HepG2 (cell line): ENCODE measurements around the gene PDZD7.

Experiments used
- BCL6 ChIP-seq: IDR thresholded peaks from 2 replicates; pipeline ENCODE4 v1.6.1; 2016; ENCODE audit warnings: missing genetic modification reagents, missing compliant biosample characterization
- CTCF ChIP-seq: sonication (generic); formaldehyde crosslinking; IDR thresholded peaks from 2 replicates; pipeline ENCODE4 v1.5.0; 2020; ENCODE audit warnings: mild to moderate bottlenecking, missing genetic modification reagents, moderate library complexity
- FOXO4 ChIP-seq: sonication (generic); formaldehyde crosslinking; conservative IDR thresholded peaks from 2 replicates; pipeline ENCODE4 v1.8.1; 2023; ENCODE audit warnings: missing genetic modification reagents
- KMT2A ChIP-seq: sonication (generic); formaldehyde crosslinking; IDR thresholded peaks from 2 replicates; pipeline ENCODE4 v1.4.0; 2020; ENCODE audit warnings: missing genetic modification reagents
- MAX ChIP-seq: IDR thresholded peaks from 2 replicates; pipeline ENCODE4 v1.6.1; 2012; ENCODE audit warnings: inconsistent platforms
- NR3C1 ChIP-seq: sonication (generic); formaldehyde crosslinking; IDR thresholded peaks from 2 replicates; pipeline ENCODE4 v1.4.0; 2020; ENCODE audit warnings: missing genetic modification reagents
- PCBP2 ChIP-seq: fragments of 200-400 bp; formaldehyde crosslinking; optimal IDR thresholded peaks from 2 replicates; pipeline ENCODE3; 2018; ENCODE audit warnings: low read length, low read depth; ENCODE audit not compliant: poor library complexity, severe bottlenecking
- TARDBP ChIP-seq: sonication (generic); formaldehyde crosslinking; IDR thresholded peaks from 2 replicates; pipeline ENCODE4 v1.8.0; 2022; ENCODE audit warnings: mild to moderate bottlenecking, missing genetic modification reagents
- TCF7 ChIP-seq: sonication (generic); IDR thresholded peaks from 2 replicates; pipeline ENCODE4 v1.6.1; 2016; ENCODE audit warnings: antibody characterized with exemption, low read depth
- ZKSCAN8 ChIP-seq: IDR thresholded peaks from 2 replicates; pipeline ENCODE4 v1.6.1; 2016; ENCODE audit warnings: borderline replicate concordance, missing genetic modification reagents, missing compliant biosample characterization
- TF ChIP-seq, protein P1 (sequence below), 2 experiments: sonication (generic) in 1 of 2; formaldehyde crosslinking in 1 of 2; IDR thresholded peaks; 2 replicates each; pipeline versions ENCODE4 v1.5.1 to v1.6.1; 2011 to 2020; ENCODE audit warnings: borderline replicate concordance in 1 of 2, low read depth in 1 of 2, low read length in 1 of 2, mild to moderate bottlenecking in 1 of 2, missing genetic modification reagents in 1 of 2, moderate library complexity in 1 of 2
- TF ChIP-seq, protein P2 (sequence below): sonication (generic); formaldehyde crosslinking; IDR thresholded peaks from 2 replicates; pipeline ENCODE4 v1.8.0; 2022; ENCODE audit warnings: missing genetic modification reagents, low read depth, mild to moderate bottlenecking, borderline replicate concordance
- TF ChIP-seq, protein P3 (sequence below), 2 experiments: IDR thresholded peaks; 2 replicates each; pipeline ENCODE4 v1.6.1; 2011 to 2012; ENCODE audit warnings: low read length in 2 of 2, borderline replicate concordance in 1 of 2, low read depth in 1 of 2, mild to moderate bottlenecking in 1 of 2, moderate library complexity in 1 of 2
- TF ChIP-seq, protein P4 (sequence below): IDR thresholded peaks from 2 replicates; pipeline ENCODE4 v1.6.1; 2016; ENCODE audit warnings: missing compliant biosample characterization, missing genetic modification reagents, borderline replicate concordance

DNA sequence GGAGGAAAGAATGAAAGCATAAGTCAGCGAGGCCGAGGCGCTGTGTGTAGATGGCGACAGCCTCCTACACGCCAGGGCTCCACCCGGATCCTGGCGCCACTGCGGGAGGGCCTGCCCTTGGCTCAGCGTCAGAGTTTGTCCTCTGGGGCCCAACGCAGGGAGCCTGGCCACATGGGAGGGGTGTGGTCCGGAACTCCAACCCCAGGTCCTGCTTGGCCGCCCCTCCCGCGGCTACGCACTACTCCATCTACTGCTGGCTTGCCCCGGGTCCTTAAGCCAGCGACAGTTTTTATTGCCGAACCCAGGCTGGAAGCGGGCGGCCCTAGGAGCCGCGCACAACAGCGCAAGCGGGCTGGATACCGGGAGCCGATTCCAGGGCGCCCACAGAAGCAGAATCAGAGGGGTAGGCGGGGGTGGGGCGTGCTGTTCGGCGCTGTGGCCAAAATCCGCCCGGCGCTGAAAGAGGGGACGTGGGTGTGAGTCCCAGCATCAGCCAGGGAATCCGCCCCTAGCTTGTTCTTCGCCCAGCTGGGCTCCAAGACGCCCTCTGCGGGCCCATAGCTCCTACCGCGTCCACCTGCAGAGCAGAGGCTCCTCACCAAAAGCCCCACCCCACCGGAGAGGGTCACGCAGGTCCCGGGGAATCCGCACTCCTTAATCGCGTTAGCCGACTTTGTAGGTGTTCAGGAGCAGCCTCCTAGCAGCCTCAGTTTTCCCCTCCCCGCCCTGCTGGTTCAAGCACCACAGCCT is 35.4 kb upstream of the PDZD7 start:
- TF ChIP-seq BCL6 (peak; percentile 44; the same call in 1 of the 2 replicates), FOXO4 (0 out of 2 replicates have a peak, but pooled peaks have one; percentile 60), TARDBP (CRISPR knock-in tag) (peak; percentile 65), NR3C1 (CRISPR knock-in tag) (no peak), MAX (no peak), TCF7 (no peak), KMT2A (0 out of 2 replicates have a peak, but pooled peaks have one; percentile 55), PCBP2 (no peak), ZKSCAN8 (no peak), CTCF (CRISPR knock-in tag) (peak; percentile 76)
- TF ChIP-seq, protein P1, sequence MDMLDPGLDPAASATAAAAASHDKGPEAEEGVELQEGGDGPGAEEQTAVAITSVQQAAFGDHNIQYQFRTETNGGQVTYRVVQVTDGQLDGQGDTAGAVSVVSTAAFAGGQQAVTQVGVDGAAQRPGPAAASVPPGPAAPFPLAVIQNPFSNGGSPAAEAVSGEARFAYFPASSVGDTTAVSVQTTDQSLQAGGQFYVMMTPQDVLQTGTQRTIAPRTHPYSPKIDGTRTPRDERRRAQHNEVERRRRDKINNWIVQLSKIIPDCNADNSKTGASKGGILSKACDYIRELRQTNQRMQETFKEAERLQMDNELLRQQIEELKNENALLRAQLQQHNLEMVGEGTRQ (IDR thresholded peaks at IDR 0.05; ENCODE audit: low read depth, low read length): no peak
- TF ChIP-seq, protein P1 (CRISPR knock-in tag; IDR thresholded peaks at IDR 0.05; ENCODE audit: borderline replicate concordance): peak; percentile 54
- TF ChIP-seq, protein P2, sequence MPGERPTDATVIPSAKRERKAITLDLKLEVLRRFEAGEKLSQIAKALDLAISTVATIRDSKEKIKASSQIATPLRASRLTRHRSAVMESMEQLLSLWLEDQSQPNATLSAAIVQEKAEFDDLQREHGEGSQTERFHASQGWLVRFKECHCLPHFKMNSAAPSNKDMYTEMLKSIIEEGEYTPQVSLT (CRISPR knock-in tag): no peak
- TF ChIP-seq, protein P3, sequence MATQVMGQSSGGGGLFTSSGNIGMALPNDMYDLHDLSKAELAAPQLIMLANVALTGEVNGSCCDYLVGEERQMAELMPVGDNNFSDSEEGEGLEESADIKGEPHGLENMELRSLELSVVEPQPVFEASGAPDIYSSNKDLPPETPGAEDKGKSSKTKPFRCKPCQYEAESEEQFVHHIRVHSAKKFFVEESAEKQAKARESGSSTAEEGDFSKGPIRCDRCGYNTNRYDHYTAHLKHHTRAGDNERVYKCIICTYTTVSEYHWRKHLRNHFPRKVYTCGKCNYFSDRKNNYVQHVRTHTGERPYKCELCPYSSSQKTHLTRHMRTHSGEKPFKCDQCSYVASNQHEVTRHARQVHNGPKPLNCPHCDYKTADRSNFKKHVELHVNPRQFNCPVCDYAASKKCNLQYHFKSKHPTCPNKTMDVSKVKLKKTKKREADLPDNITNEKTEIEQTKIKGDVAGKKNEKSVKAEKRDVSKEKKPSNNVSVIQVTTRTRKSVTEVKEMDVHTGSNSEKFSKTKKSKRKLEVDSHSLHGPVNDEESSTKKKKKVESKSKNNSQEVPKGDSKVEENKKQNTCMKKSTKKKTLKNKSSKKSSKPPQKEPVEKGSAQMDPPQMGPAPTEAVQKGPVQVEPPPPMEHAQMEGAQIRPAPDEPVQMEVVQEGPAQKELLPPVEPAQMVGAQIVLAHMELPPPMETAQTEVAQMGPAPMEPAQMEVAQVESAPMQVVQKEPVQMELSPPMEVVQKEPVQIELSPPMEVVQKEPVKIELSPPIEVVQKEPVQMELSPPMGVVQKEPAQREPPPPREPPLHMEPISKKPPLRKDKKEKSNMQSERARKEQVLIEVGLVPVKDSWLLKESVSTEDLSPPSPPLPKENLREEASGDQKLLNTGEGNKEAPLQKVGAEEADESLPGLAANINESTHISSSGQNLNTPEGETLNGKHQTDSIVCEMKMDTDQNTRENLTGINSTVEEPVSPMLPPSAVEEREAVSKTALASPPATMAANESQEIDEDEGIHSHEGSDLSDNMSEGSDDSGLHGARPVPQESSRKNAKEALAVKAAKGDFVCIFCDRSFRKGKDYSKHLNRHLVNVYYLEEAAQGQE (IDR thresholded peaks at IDR 0.05; ENCODE audit: borderline replicate concordance in 1 of 2, low read depth in 1 of 2, low read length in 2 of 2): peak in 1 of 2 experiments; percentile 21; a peak in 1 of 4 replicates
- TF ChIP-seq, protein P4, sequence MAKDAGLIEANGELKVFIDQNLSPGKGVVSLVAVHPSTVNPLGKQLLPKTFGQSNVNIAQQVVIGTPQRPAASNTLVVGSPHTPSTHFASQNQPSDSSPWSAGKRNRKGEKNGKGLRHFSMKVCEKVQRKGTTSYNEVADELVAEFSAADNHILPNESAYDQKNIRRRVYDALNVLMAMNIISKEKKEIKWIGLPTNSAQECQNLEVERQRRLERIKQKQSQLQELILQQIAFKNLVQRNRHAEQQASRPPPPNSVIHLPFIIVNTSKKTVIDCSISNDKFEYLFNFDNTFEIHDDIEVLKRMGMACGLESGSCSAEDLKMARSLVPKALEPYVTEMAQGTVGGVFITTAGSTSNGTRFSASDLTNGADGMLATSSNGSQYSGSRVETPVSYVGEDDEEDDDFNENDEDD (CRISPR knock-in tag): peak; percentile 88
